Measurements from ENCODE around the gene STK38. TPM values are rescaled to one million over a fixed set of nuclear protein-coding genes. Genes with fewer than 3 reads are reported as not detected.

Gene STK38
- total RNA-seq, 1 experiment from 2014 or later, result 20.1 TPM

GRCh38 chr6:36539814-36540568 lies 7.3 kb downstream of the STK38 start:
- no peak overlapping the region for H3K4me3 ChIP-seq (replicated peaks in 1 of 2; ENCODE audit: low read depth in 1 of 2, low read length in 2 of 2)
- H3K27ac ChIP-seq (ENCODE audit: low read depth, low read length), result no peak overlapping the region
- H3K9ac ChIP-seq (ENCODE audit: low read length), result no peak overlapping the region
- ATAC-seq, result no peak
- no peak overlapping the region for H3K4me2 ChIP-seq (ENCODE audit: low read length)
- H3K36me3 ChIP-seq (ENCODE audit: control insufficient read depth in 1 of 2, insufficient read depth in 2 of 2, low read length in 2 of 2), result peaks cover 5 to 11% of the 10 kb centered on the region in 2 experiments; a peak in 3 of 4 replicates
- ChIA-PET RAD21 (ENCODE audit: low non-redundant PET in 1 of 2, low total read pairs in 2 of 2, uncharacterized antibody in 2 of 2, unreplicated experiment in 2 of 2) (no interaction called here), POLR2A (interaction anchor here (0.7 kb wide), 1 partner anchor 28 kb away, joined by 3 read pairs; no protein-coding TSS in a partner anchor), CTCF (no interaction called here)
- BruUV-seq (replicated peaks), result no TSS peak
- H3K9me2 ChIP-seq (ENCODE audit: insufficient read depth), result no peaks in the 10 kb centered on the region
- no peak overlapping the region for H2AFZ ChIP-seq (ENCODE audit: low read depth, low read length, poor library complexity, severe bottlenecking)
- H4K20me1 ChIP-seq (ENCODE audit: insufficient read depth), result no peaks in the 10 kb centered on the region
- no peaks in the 10 kb centered on the region for H3K27me3 ChIP-seq (ENCODE audit: insufficient read depth, low read length)
- no peak for TF ChIP-seq CEBPB (IDR thresholded peaks at IDR 0.05; ENCODE audit: low read depth)
- TF ChIP-seq ATF3 (IDR thresholded peaks at IDR 0.05), result no peak
- TF ChIP-seq, protein P1, sequence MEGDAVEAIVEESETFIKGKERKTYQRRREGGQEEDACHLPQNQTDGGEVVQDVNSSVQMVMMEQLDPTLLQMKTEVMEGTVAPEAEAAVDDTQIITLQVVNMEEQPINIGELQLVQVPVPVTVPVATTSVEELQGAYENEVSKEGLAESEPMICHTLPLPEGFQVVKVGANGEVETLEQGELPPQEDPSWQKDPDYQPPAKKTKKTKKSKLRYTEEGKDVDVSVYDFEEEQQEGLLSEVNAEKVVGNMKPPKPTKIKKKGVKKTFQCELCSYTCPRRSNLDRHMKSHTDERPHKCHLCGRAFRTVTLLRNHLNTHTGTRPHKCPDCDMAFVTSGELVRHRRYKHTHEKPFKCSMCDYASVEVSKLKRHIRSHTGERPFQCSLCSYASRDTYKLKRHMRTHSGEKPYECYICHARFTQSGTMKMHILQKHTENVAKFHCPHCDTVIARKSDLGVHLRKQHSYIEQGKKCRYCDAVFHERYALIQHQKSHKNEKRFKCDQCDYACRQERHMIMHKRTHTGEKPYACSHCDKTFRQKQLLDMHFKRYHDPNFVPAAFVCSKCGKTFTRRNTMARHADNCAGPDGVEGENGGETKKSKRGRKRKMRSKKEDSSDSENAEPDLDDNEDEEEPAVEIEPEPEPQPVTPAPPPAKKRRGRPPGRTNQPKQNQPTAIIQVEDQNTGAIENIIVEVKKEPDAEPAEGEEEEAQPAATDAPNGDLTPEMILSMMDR (IDR thresholded peaks at IDR 0.05 in 2 of 3, conservative IDR thresholded peaks at IDR 0.05 in 1 of 3; ENCODE audit: borderline replicate concordance in 1 of 3, insufficient read depth in 1 of 3, low read depth in 2 of 3, low read length in 2 of 3), result peak in 2 of 3 experiments; percentile 26 to 27; a peak in 4 of 6 replicates
- TF ChIP-seq JUND (IDR thresholded peaks at IDR 0.05), result no peak
- no peak for TF ChIP-seq MAX (IDR thresholded peaks at IDR 0.05)
- no peaks in the 10 kb centered on the region for H3K9me3 ChIP-seq (ENCODE audit: control insufficient read depth in 1 of 2, insufficient read depth in 1 of 2, low read depth in 1 of 2, low read length in 2 of 2)
- DNase-seq (ENCODE audit: low read depth, low spot score), result no peak
- intact Hi-C loops (cut with micrococcal nuclease), result no loop called here
- H3K79me2 ChIP-seq (ENCODE audit: insufficient read depth, low read length), result peaks cover 16% of the 10 kb centered on the region
- H3K4me1 ChIP-seq (ENCODE audit: control insufficient read depth in 1 of 2, insufficient read depth in 2 of 2, low read length in 2 of 2), result no peaks in the 10 kb centered on the region

All from HCT116 (cell line).